AG09319 (cell line): ENCODE measurements around the gene AANAT.

Experiments
- DNase-seq: peaks from one replicate; pipeline ENCODE4 v3.0.0-alpha.2; 2010; ENCODE audit warnings: low read depth; ENCODE audit errors: extremely low read depth
- CTCF ChIP-seq: IDR thresholded peaks from 2 replicates; pipeline ENCODE4 v1.5.1; 2011; ENCODE audit warnings: low read depth, mild to moderate bottlenecking, inconsistent platforms, low read length, moderate library complexity

The AANAT gene

GRCh38 chr17:76475302-76475701, 7.9 kb downstream of the AANAT start:
- TF ChIP-seq CTCF, result no peak
- no peak for DNase-seq

GRCh38 chr17:76476736-76477135, 9.3 kb downstream of the AANAT start:
- no peak for TF ChIP-seq CTCF
- DNase-seq, result no peak

GRCh38 chr17:76477576-76477975, 10.2 kb downstream of the AANAT start:
- DNase-seq, result no peak
- no peak for TF ChIP-seq CTCF

GRCh38 chr17:76478097-76478496, 10.7 kb downstream of the AANAT start:
- TF ChIP-seq CTCF, result no peak
- DNase-seq, result no peak

- no peak for TF ChIP-seq CTCF
- DNase-seq, result no peak
Observed at GRCh38 chr17:76478730-76479514, 11.5 kb downstream of the AANAT start.

- no peak for TF ChIP-seq CTCF
- no peak for DNase-seq
Observed at GRCh38 chr17:76479515-76480060, 12.2 kb downstream of the AANAT start.

GRCh38 chr17:76480632-76481031, 13.2 kb downstream of the AANAT start:
- no peak for TF ChIP-seq CTCF
- DNase-seq, result no peak
